Measurements from ENCODE around the gene COL21A1. TPM values are rescaled to one million over a fixed set of nuclear protein-coding genes. Genes with fewer than 3 reads are reported as not detected.

The COL21A1 gene
- total RNA-seq, 1 donor from 2014 or later, result not detected

DNA sequence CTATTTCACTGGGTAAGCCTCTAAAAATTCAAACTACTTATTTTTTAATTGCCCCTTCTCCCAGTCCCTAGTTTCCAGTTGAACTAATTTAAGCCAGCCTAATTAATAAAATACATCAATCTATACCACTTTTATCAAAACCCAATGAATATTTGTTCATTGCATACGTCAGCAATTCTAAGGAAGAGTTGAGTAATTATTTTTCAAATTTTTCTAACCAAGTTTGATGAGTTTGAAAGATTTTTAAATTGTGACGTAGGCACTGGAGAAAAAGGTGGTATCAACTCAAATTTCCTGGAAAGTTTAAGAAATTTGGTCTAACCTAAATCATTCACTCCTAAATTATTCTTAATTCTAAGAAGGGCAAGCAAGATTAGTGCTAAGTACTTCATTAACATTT, 35.7 kb downstream of the COL21A1 start:
- DNase-seq (ENCODE audit: low read depth), result no peak
- no peak for TF ChIP-seq CTCF (conservative IDR thresholded peaks at IDR 0.05; ENCODE audit: low read depth, low read length)
- H3K4me3 ChIP-seq (ENCODE audit: low read depth, low read length), result no peak overlapping the region

- DNase-seq (ENCODE audit: low read depth), result no peak
- H3K4me3 ChIP-seq (ENCODE audit: low read depth, low read length), result no peak overlapping the region
- TF ChIP-seq CTCF (conservative IDR thresholded peaks at IDR 0.05; ENCODE audit: low read depth, low read length), result no peak
These were observed 43.2 kb downstream of the COL21A1 start for GRCh38 chr6:56204134-56204533.

- DNase-seq (ENCODE audit: low read depth), result no peak
- no peak for TF ChIP-seq CTCF (conservative IDR thresholded peaks at IDR 0.05; ENCODE audit: low read depth, low read length)
- no peak overlapping the region for H3K4me3 ChIP-seq (ENCODE audit: low read depth, low read length)
These were observed 47.4 kb downstream of the COL21A1 start for GRCh38 chr6:56199956-56200355.

- no peak overlapping the region for H3K4me3 ChIP-seq (ENCODE audit: low read depth, low read length)
- TF ChIP-seq CTCF (conservative IDR thresholded peaks at IDR 0.05; ENCODE audit: low read depth, low read length), result no peak
- DNase-seq (ENCODE audit: low read depth), result no peak
These were observed 53.5 kb downstream of the COL21A1 start for GRCh38 chr6:56193846-56194245.

- DNase-seq (ENCODE audit: low read depth), result no peak
- no peak for TF ChIP-seq CTCF (conservative IDR thresholded peaks at IDR 0.05; ENCODE audit: low read depth, low read length)
- no peak overlapping the region for H3K4me3 ChIP-seq (ENCODE audit: low read depth, low read length)
These were observed 59.0 kb downstream of the COL21A1 start for GRCh38 chr6:56188429-56188828.

GRCh38 chr6:56187686-56188085, 59.7 kb downstream of the COL21A1 start:
- no peak for DNase-seq (ENCODE audit: low read depth)
- no peak for TF ChIP-seq CTCF (conservative IDR thresholded peaks at IDR 0.05; ENCODE audit: low read depth, low read length)
- no peak overlapping the region for H3K4me3 ChIP-seq (ENCODE audit: low read depth, low read length)

GRCh38 chr6:56176741-56177140, 70.6 kb downstream of the COL21A1 start:
- TF ChIP-seq CTCF (conservative IDR thresholded peaks at IDR 0.05; ENCODE audit: low read depth, low read length), result no peak
- DNase-seq (ENCODE audit: low read depth), result no peak
- H3K4me3 ChIP-seq (ENCODE audit: low read depth, low read length), result no peak overlapping the region

All from epithelial cell of proximal tubule (primary cell).